Endothelial cell of umbilical vein (primary cell): ENCODE measurements around the gene DNA2. TPM values are rescaled to one million over a fixed set of nuclear protein-coding genes. Genes with fewer than 3 reads are reported as not detected.

Experiments
- BruUV-seq: library from RNA; stranded (reverse); fragments of 400-500 nt; replicated peaks from 2 replicates; lab custom pipeline; 2021; lab: Mats Ljungman, UMichigan
- CTCF ChIA-PET: fragments of 300-600, 350-600 bp; sonication (Branson Sonifier 250); formaldehyde crosslinking; loops from one replicate; lab custom pipeline; 2021; ENCODE audit warnings: antibody characterized with exemption, inconsistent platforms; lab: Charles Lee
- POLR2A ChIA-PET: fragments of 300-600, 350-600 bp; sonication (Branson Sonifier 250); formaldehyde crosslinking; loops from one replicate; lab custom pipeline; 2021; ENCODE audit warnings: antibody characterized with exemption, inconsistent platforms; lab: Charles Lee
- DNase-seq: peaks from one replicate; pipeline ENCODE4 v3.0.0-alpha.2; 2011; ENCODE audit warnings: low read depth, low spot score
- FAIRE-seq: peaks from 2 replicates; lab custom pipeline; 2011; peaks lifted over from hg19 to GRCh38; lab: Jason Lieb, UNC
- H2AFZ ChIP-seq: 2 replicates; pipeline ENCODE4 v1.6.0; 2012; ENCODE audit warnings: low read depth, low read length, control low read depth, inconsistent platforms
- H3K27ac ChIP-seq: 2 replicates; pipeline ENCODE4 v1.5.1; 2011; ENCODE audit warnings: low read depth, mild to moderate bottlenecking, control low read depth, low read length, moderate library complexity; ENCODE audit not compliant: insufficient read depth
- H3K27me3 ChIP-seq, 2 experiments: 2 replicates each; pipeline versions ENCODE4 v1.6.0 to v1.6.1; 2011; ENCODE audit warnings: low read length in 2 of 2, mixed read lengths in 1 of 2; ENCODE audit not compliant: control insufficient read depth in 2 of 2, insufficient read depth in 2 of 2
- H3K36me3 ChIP-seq, 2 experiments: 2 replicates in 1 of 2; 3 replicates in 1 of 2; pipeline ENCODE4 v1.5.1; 2011; ENCODE audit warnings: low read length in 2 of 2, mild to moderate bottlenecking in 1 of 2, moderate library complexity in 1 of 2; ENCODE audit not compliant: control insufficient read depth in 2 of 2, insufficient read depth in 2 of 2; ENCODE audit errors: extremely low read depth in 1 of 2
- H3K4me1 ChIP-seq: 3 replicates; pipeline ENCODE4 v1.5.1; 2011; ENCODE audit warnings: mild to moderate bottlenecking, low read length; ENCODE audit not compliant: control insufficient read depth, insufficient read depth; ENCODE audit errors: extremely low read depth
- H3K4me2 ChIP-seq: 2 replicates; pipeline ENCODE4 v1.6.1; 2011; ENCODE audit warnings: low read length, control low read depth, mixed read lengths; ENCODE audit not compliant: insufficient read depth
- H3K4me3 ChIP-seq, 3 experiments: fragments of 200-600 bp in 1 of 3; sonication (generic), shearing (Covaris generic) in 1 of 3; replicated peaks in 1 of 3; 2 replicates each; pipeline ENCODE4 v1.5.1; 2011 to 2016; ENCODE audit warnings: control low read depth in 3 of 3, low read length in 3 of 3, mild to moderate bottlenecking in 2 of 3, inconsistent platforms in 1 of 3, low read depth in 1 of 3, moderate library complexity in 1 of 3; ENCODE audit not compliant: insufficient read depth in 1 of 3
- H3K79me2 ChIP-seq: 2 replicates; pipeline ENCODE4 v1.6.0; 2012; ENCODE audit warnings: low read length, inconsistent platforms; ENCODE audit not compliant: control insufficient read depth, insufficient read depth
- H3K9ac ChIP-seq: replicated peaks from 2 replicates; pipeline ENCODE3; 2011; ENCODE audit warnings: low read length, control low read depth; ENCODE audit not compliant: insufficient read depth; ENCODE audit errors: extremely low read depth
- H3K9me1 ChIP-seq: replicated peaks from 3 replicates; pipeline ENCODE4 v1.6.0; 2011; ENCODE audit warnings: mild to moderate bottlenecking, low read length; ENCODE audit not compliant: control insufficient read depth, insufficient read depth; ENCODE audit errors: extremely low read depth
- H3K9me3 ChIP-seq: replicated peaks from 2 replicates; pipeline ENCODE4 v1.5.1; 2012; ENCODE audit warnings: low read length, inconsistent platforms; ENCODE audit not compliant: control insufficient read depth, insufficient read depth
- H4K20me1 ChIP-seq: replicated peaks from 2 replicates; pipeline ENCODE3; 2011; ENCODE audit warnings: mild to moderate bottlenecking, low read length; ENCODE audit not compliant: control insufficient read depth, insufficient read depth; ENCODE audit errors: extremely low read depth
- CTCF ChIP-seq, 2 donors: IDR thresholded peaks; 1 replicate in 1 of 2; 2 replicates in 1 of 2; pipeline ENCODE4 v1.5.1; 2011; ENCODE audit warnings: low read length in 2 of 2, mild to moderate bottlenecking in 2 of 2, moderate library complexity in 2 of 2, control low read depth in 1 of 2, inconsistent platforms in 1 of 2, low read depth in 1 of 2; ENCODE audit not compliant: insufficient read depth in 1 of 2; ENCODE audit errors: extremely low read depth in 1 of 2
- EZH2 ChIP-seq: IDR thresholded peaks from 2 replicates; pipeline ENCODE4 v1.6.1; 2012; ENCODE audit warnings: borderline replicate concordance, low read depth, mild to moderate bottlenecking, moderate library complexity, low read length, inconsistent platforms; ENCODE audit not compliant: severe bottlenecking
- FOS ChIP-seq: IDR thresholded peaks from 2 replicates; pipeline ENCODE4 v1.6.1; 2011; ENCODE audit warnings: mild to moderate bottlenecking, low read length, moderate library complexity, borderline replicate concordance; ENCODE audit not compliant: insufficient read depth
- GATA2 ChIP-seq: IDR thresholded peaks from 2 replicates; pipeline ENCODE4 v1.7.0; 2011; ENCODE audit warnings: low read depth, mild to moderate bottlenecking, moderate library complexity, mixed read lengths, low read length; ENCODE audit not compliant: insufficient read length, insufficient read depth
- JUN ChIP-seq: IDR thresholded peaks from 2 replicates; pipeline ENCODE4 v1.6.1; 2011; ENCODE audit warnings: borderline replicate concordance, low read depth; ENCODE audit not compliant: insufficient read length, insufficient read depth
- MAX ChIP-seq: IDR thresholded peaks from 2 replicates; pipeline ENCODE4 v1.6.1; 2011; ENCODE audit not compliant: insufficient read depth, insufficient read length
- MYC ChIP-seq: IDR thresholded peaks from one replicate; pipeline ENCODE4 v1.6.1; 2011; ENCODE audit warnings: mild to moderate bottlenecking, low read depth, low read length
- POLR2A ChIP-seq: IDR thresholded peaks from 2 replicates; pipeline ENCODE4 v1.6.1; 2012; ENCODE audit warnings: low read depth, mild to moderate bottlenecking, control low read depth, low read length
- POLR2AphosphoS5 ChIP-seq: IDR thresholded peaks from 2 replicates; pipeline ENCODE4 v1.6.1; 2012; ENCODE audit warnings: low read depth, mild to moderate bottlenecking, control low read depth, low read length, moderate library complexity; ENCODE audit not compliant: insufficient read depth
- dilution Hi-C: fragments of 300-500 bp; cut with MboI; formaldehyde crosslinking; loops from one replicate; pipeline ENCODE4 v1.15.0; 2019; ENCODE audit warnings: low sequenced_read_pairs; ENCODE audit not compliant: extremely low pct_ligation_motif_present
- intact Hi-C: fragments of 100-400 bp; cut with micrococcal nuclease; formaldehyde crosslinking; loops from one replicate; pipeline ENCODE4 v1.10.0; 2022
- polyA plus RNA-seq, 4 experiments: library from polyadenylated mRNA; depleted of rRNA in 3 of 4; stranded (reverse) in 3 of 4; unstranded in 1 of 4; fragments of >200 nt; gene quantifications; 2 replicates each; pipeline versions ENCODE4 v1.2.1 to v1.2.3, GENCODE V29; 2011 to 2012; ENCODE audit warnings: missing spikeins in 1 of 4
- total RNA-seq: library from RNA; stranded (reverse); gene quantifications from 2 replicates; pipeline ENCODE4 v1.2.3, GENCODE V29; 2021

The DNA2 gene
- total and polyA plus RNA-seq, 2 donors (not counting 3 experiments of a cell fraction or from before 2014, with no cell fraction given), result 3.5 to 18.1 TPM

- no peak overlapping the region for H3K27ac ChIP-seq
- no peak overlapping the region for H3K9ac ChIP-seq
- no peak overlapping the region for H3K4me2 ChIP-seq
- H3K79me2 ChIP-seq, result no peaks in the 10 kb centered on the region
- dilution Hi-C loops, result no loop called here
- DNase-seq (no peak), FAIRE-seq (no peak)
- no peaks in the 10 kb centered on the region for H3K4me1 ChIP-seq
- no peak overlapping the region for H2AFZ ChIP-seq
- H3K27me3 ChIP-seq, result no peaks in the 10 kb centered on the region
- no peak for TF ChIP-seq JUN
- no peak for TF ChIP-seq CTCF (IDR thresholded peaks at IDR 0.05; ENCODE audit: extremely low read depth in 1 of 2, insufficient read depth in 1 of 2, low read depth in 1 of 2, low read length in 2 of 2)
- TF ChIP-seq POLR2AphosphoS5, result no peak
- TF ChIP-seq MYC, result no peak
- TF ChIP-seq GATA2, result no peak
- no peak for TF ChIP-seq FOS
- TF ChIP-seq POLR2A, result no peak
- TF ChIP-seq EZH2, result no peak
- TF ChIP-seq MAX, result no peak
- no peaks in the 10 kb centered on the region for H3K9me1 ChIP-seq
- ChIA-PET POLR2A (no interaction called here), CTCF (no interaction called here)
- intact Hi-C loops, result no loop called here
- H3K9me3 ChIP-seq, result no peaks in the 10 kb centered on the region
- H3K4me3 ChIP-seq, result no peak overlapping the region
- H3K36me3 ChIP-seq, result peaks cover 0 to 6% of the 10 kb centered on the region in 2 experiments
- no TSS peak for BruUV-seq
- H4K20me1 ChIP-seq, result no peaks in the 10 kb centered on the region
Measured at GRCh38 chr10:68499544-68499943, 27.8 kb upstream of the DNA2 start.
